ENCODE measurements around the gene JAGN1.
A peak's percentile ranks its signal among the peaks of the same experiment; 100 is the strongest.
"Not testable (repeated sequence)": the region's sequence is repeated elsewhere in the genome, so short reads cannot be mapped to it uniquely, and the experiment has no call there.

JAGN1 gene

GRCh38 chr3:9897408-9898372, 7.3 kb downstream of the JAGN1 start:
- DNase-seq (ENCODE audit: low spot score) (peak; percentile 93), FAIRE-seq (peak; percentile 83)

- FAIRE-seq (no peak), DNase-seq (ENCODE audit: low spot score) (no peak)
Observed at GRCh38 chr3:9898467-9899241, 8.2 kb downstream of the JAGN1 start.

GRCh38 chr3:9899289-9899791, 8.9 kb downstream of the JAGN1 start:
- no peak for DNase-seq (ENCODE audit: low spot score)
- FAIRE-seq: no peak

- not testable (repeated sequence) for DNase-seq (ENCODE audit: low spot score); FAIRE-seq
Observed at GRCh38 chr3:9900965-9901415, 10.6 kb downstream of the JAGN1 start.

- DNase-seq (ENCODE audit: low spot score) (no peak), FAIRE-seq (no peak)
Observed at GRCh38 chr3:9901967-9902366, 11.6 kb downstream of the JAGN1 start.

- FAIRE-seq (no peak), DNase-seq (ENCODE audit: low spot score) (no peak)
Observed at GRCh38 chr3:9902372-9903237, 12.2 kb downstream of the JAGN1 start, which contains the start of gene IL17RE. Gene IL17RE (plus strand): TSS chr3:9902848. CDS start chr3:9902933, 85 bp downstream.

GRCh38 chr3:9903238-9903624, 12.8 kb downstream of the JAGN1 start:
- FAIRE-seq: no peak
- peak; percentile 21 for DNase-seq (ENCODE audit: low spot score)

- DNase-seq (ENCODE audit: low spot score) (no peak), FAIRE-seq (no peak)
Observed at GRCh38 chr3:9903904-9904303, 13.5 kb downstream of the JAGN1 start.

- FAIRE-seq (no peak), DNase-seq (ENCODE audit: low spot score) (no peak)
Observed at GRCh38 chr3:9906480-9906879, 16.1 kb downstream of the JAGN1 start.

GRCh38 chr3:9908286-9908685, 17.9 kb downstream of the JAGN1 start:
- DNase-seq (ENCODE audit: low spot score) (no peak), FAIRE-seq (no peak)

GRCh38 chr3:9909221-9910013, 19.0 kb downstream of the JAGN1 start:
- no peak for FAIRE-seq
- DNase-seq (ENCODE audit: low spot score): no peak

GRCh38 chr3:9911863-9912262, 21.5 kb downstream of the JAGN1 start:
- peak; percentile 9 for DNase-seq (ENCODE audit: low spot score)
- no peak for FAIRE-seq

GRCh38 chr3:9912294-9912935, 22.0 kb downstream of the JAGN1 start:
- DNase-seq (ENCODE audit: low spot score) (peak; percentile 78), FAIRE-seq (peak; percentile 65)

GRCh38 chr3:9913601-9914000, 23.2 kb downstream of the JAGN1 start:
- no peak for FAIRE-seq
- no peak for DNase-seq (ENCODE audit: low spot score)

- FAIRE-seq (no peak), DNase-seq (ENCODE audit: low spot score) (no peak)
Observed at GRCh38 chr3:9914011-9914410, 23.6 kb downstream of the JAGN1 start.

GRCh38 chr3:9914559-9915253, 24.3 kb downstream of the JAGN1 start:
- DNase-seq (ENCODE audit: low spot score): no peak
- no peak for FAIRE-seq

GRCh38 chr3:9915254-9916141, 25.1 kb downstream of the JAGN1 start:
- FAIRE-seq: no peak

GRCh38 chr3:9916346-9916733, 25.9 kb downstream of the JAGN1 start:
- DNase-seq (ENCODE audit: low spot score): no peak
- FAIRE-seq: no peak

More at GRCh38 chr3:9915254-9916141, 25.1 kb downstream of the JAGN1 start:
- peak; percentile 34 for DNase-seq (ENCODE audit: low spot score)
